Measurements from ENCODE around the gene POLD2.

POLD2 gene

GRCh38 chr7:44086627-44087026 is 36.7 kb downstream of the POLD2 start:
- Histone ChIP-seq H3K36me3 (replicated peaks) (no peaks in the 10 kb centered on the region), H3K27me3 (ENCODE audit: low read depth) (no peaks in the 10 kb centered on the region), H3K4me3 (no peak overlapping the region), H3K4me1 (peaks cover 6% of the 10 kb centered on the region), H3K9me3 (no peaks in the 10 kb centered on the region)
- no peak for DNase-seq (ENCODE audit: low spot score in 2 of 2)
- in situ Hi-C loops (cut with MboI; ENCODE audit: low sequenced_read_pairs): no loop called here

GRCh38 chr7:44085546-44085945 is 37.8 kb downstream of the POLD2 start:
- H3K4me1 ChIP-seq: peaks cover 8% of the 10 kb centered on the region
- in situ Hi-C loops (cut with MboI; ENCODE audit: low sequenced_read_pairs): no loop called here

GRCh38 chr7:44084701-44085100 is 38.6 kb downstream of the POLD2 start:
- Histone ChIP-seq H3K4me1 (peaks cover 8% of the 10 kb centered on the region), H3K36me3 (replicated peaks) (peaks cover 14% of the 10 kb centered on the region), H3K4me3 (no peak overlapping the region), H3K27me3 (ENCODE audit: low read depth) (no peaks in the 10 kb centered on the region), H3K9me3 (no peaks in the 10 kb centered on the region)
- in situ Hi-C loops (cut with MboI; ENCODE audit: low sequenced_read_pairs): no loop called here
- no peak for DNase-seq (ENCODE audit: low spot score in 2 of 2)

More at GRCh38 chr7:44085546-44085945, 37.8 kb downstream of the POLD2 start:
- H3K9me3 ChIP-seq: no peaks in the 10 kb centered on the region
- H3K4me3 ChIP-seq: no peak overlapping the region
- no peak for DNase-seq (ENCODE audit: low spot score in 2 of 2)
- H3K27me3 ChIP-seq (ENCODE audit: low read depth): no peaks in the 10 kb centered on the region
- peaks cover 5% of the 10 kb centered on the region; the same call in 1 of the 2 replicates for H3K36me3 ChIP-seq (replicated peaks)

- in situ Hi-C loops (cut with MboI; ENCODE audit: low sequenced_read_pairs): no loop called here
- DNase-seq (ENCODE audit: low spot score in 2 of 2): no peak
- no peak overlapping the region for H3K4me3 ChIP-seq
- peaks cover 21% of the 10 kb centered on the region for H3K36me3 ChIP-seq (replicated peaks)
- H3K27me3 ChIP-seq (ENCODE audit: low read depth): no peaks in the 10 kb centered on the region
- peaks cover 8% of the 10 kb centered on the region for H3K4me1 ChIP-seq
- H3K9me3 ChIP-seq: no peaks in the 10 kb centered on the region
Observed at GRCh38 chr7:44083796-44084195, 39.6 kb downstream of the POLD2 start.

- H3K27me3 ChIP-seq (ENCODE audit: low read depth): no peaks in the 10 kb centered on the region
- peak; percentile 96 to 98 for DNase-seq (ENCODE audit: low spot score in 2 of 2)
- in situ Hi-C loops (cut with MboI; ENCODE audit: low sequenced_read_pairs): no loop called here
- no peaks in the 10 kb centered on the region for H3K9me3 ChIP-seq
- peaks cover 8% of the 10 kb centered on the region for H3K4me1 ChIP-seq
- H3K4me3 ChIP-seq: peak overlapping the region; percentile 83
- peaks cover 32% of the 10 kb centered on the region for H3K36me3 ChIP-seq (replicated peaks)
Observed at GRCh38 chr7:44082541-44083207, 40.7 kb downstream of the POLD2 start.

- no peak for DNase-seq (ENCODE audit: low spot score in 2 of 2)
- in situ Hi-C loops (cut with MboI; ENCODE audit: low sequenced_read_pairs): no loop called here
- no peaks in the 10 kb centered on the region for H3K27me3 ChIP-seq (ENCODE audit: low read depth)
- peak overlapping the region; percentile 83 for H3K4me3 ChIP-seq
- H3K36me3 ChIP-seq (replicated peaks): peaks cover 43% of the 10 kb centered on the region
- H3K9me3 ChIP-seq: no peaks in the 10 kb centered on the region
- H3K4me1 ChIP-seq: peaks cover 8% of the 10 kb centered on the region
Observed at GRCh38 chr7:44081266-44081748, 42.0 kb downstream of the POLD2 start.

GRCh38 chr7:44080686-44081265 is 42.6 kb downstream of the POLD2 start:
- H3K9me3 ChIP-seq: no peaks in the 10 kb centered on the region
- H3K27me3 ChIP-seq (ENCODE audit: low read depth): no peaks in the 10 kb centered on the region
- DNase-seq (ENCODE audit: low spot score in 2 of 2): no peak
- H3K36me3 ChIP-seq (replicated peaks): peaks cover 48% of the 10 kb centered on the region
- peaks cover 8% of the 10 kb centered on the region for H3K4me1 ChIP-seq
- in situ Hi-C loops (cut with MboI; ENCODE audit: low sequenced_read_pairs): no loop called here
- peak overlapping the region; percentile 83; the same call in 1 of the 2 replicates for H3K4me3 ChIP-seq

- Histone ChIP-seq H3K4me3 (no peak overlapping the region), H3K27me3 (ENCODE audit: low read depth) (no peaks in the 10 kb centered on the region), H3K9me3 (no peaks in the 10 kb centered on the region), H3K4me1 (peaks cover 8% of the 10 kb centered on the region), H3K36me3 (replicated peaks) (peaks cover 49% of the 10 kb centered on the region)
- in situ Hi-C loops (cut with MboI; ENCODE audit: low sequenced_read_pairs): no loop called here
- DNase-seq (ENCODE audit: low spot score in 2 of 2): no peak
Observed at GRCh38 chr7:44080118-44080517, 43.2 kb downstream of the POLD2 start.

- H3K4me3 ChIP-seq: no peak overlapping the region
- H3K4me1 ChIP-seq: peaks cover 8% of the 10 kb centered on the region
- DNase-seq (ENCODE audit: low spot score in 2 of 2): no peak
- no peaks in the 10 kb centered on the region for H3K9me3 ChIP-seq
- in situ Hi-C loops (cut with MboI; ENCODE audit: low sequenced_read_pairs): no loop called here
- H3K36me3 ChIP-seq (replicated peaks): peaks cover 49% of the 10 kb centered on the region
- no peaks in the 10 kb centered on the region for H3K27me3 ChIP-seq (ENCODE audit: low read depth)
Observed at GRCh38 chr7:44079331-44080021, 43.9 kb downstream of the POLD2 start.

- Histone ChIP-seq H3K27me3 (ENCODE audit: low read depth) (no peaks in the 10 kb centered on the region), H3K9me3 (no peaks in the 10 kb centered on the region), H3K36me3 (replicated peaks) (peaks cover 58% of the 10 kb centered on the region), H3K4me1 (peaks cover 8% of the 10 kb centered on the region), H3K4me3 (no peak overlapping the region)
- DNase-seq (ENCODE audit: low spot score in 2 of 2): no peak
- in situ Hi-C loops (cut with MboI; ENCODE audit: low sequenced_read_pairs): no loop called here
Observed at GRCh38 chr7:44078521-44078920, 44.8 kb downstream of the POLD2 start.

GRCh38 chr7:44077681-44078091 is 45.7 kb downstream of the POLD2 start:
- Histone ChIP-seq H3K27me3 (ENCODE audit: low read depth) (no peaks in the 10 kb centered on the region), H3K9me3 (no peaks in the 10 kb centered on the region), H3K4me1 (peaks cover 2% of the 10 kb centered on the region; the same call in 1 of the 2 replicates), H3K36me3 (replicated peaks) (peaks cover 58% of the 10 kb centered on the region), H3K4me3 (no peak overlapping the region)
- in situ Hi-C loops (cut with MboI; ENCODE audit: low sequenced_read_pairs): no loop called here
- no peak for DNase-seq (ENCODE audit: low spot score in 2 of 2)

- Histone ChIP-seq H3K4me3 (no peak overlapping the region), H3K36me3 (replicated peaks) (peaks cover 58% of the 10 kb centered on the region), H3K9me3 (no peaks in the 10 kb centered on the region), H3K27me3 (ENCODE audit: low read depth) (no peaks in the 10 kb centered on the region), H3K4me1 (peaks cover 2% of the 10 kb centered on the region; the same call in 1 of the 2 replicates)
- in situ Hi-C loops (cut with MboI; ENCODE audit: low sequenced_read_pairs): no loop called here
- no peak for DNase-seq (ENCODE audit: low spot score in 2 of 2)
Observed at GRCh38 chr7:44077061-44077460, 46.3 kb downstream of the POLD2 start.

GRCh38 chr7:44076101-44076895 is 47.0 kb downstream of the POLD2 start:
- no peak for DNase-seq (ENCODE audit: low spot score in 2 of 2)
- peaks cover 58% of the 10 kb centered on the region for H3K36me3 ChIP-seq (replicated peaks)
- H3K9me3 ChIP-seq: no peaks in the 10 kb centered on the region
- peaks cover under 1% of the 10 kb centered on the region; the same call in 1 of the 2 replicates for H3K4me1 ChIP-seq
- no peak overlapping the region for H3K4me3 ChIP-seq
- in situ Hi-C loops (cut with MboI; ENCODE audit: low sequenced_read_pairs): no loop called here
- no peaks in the 10 kb centered on the region for H3K27me3 ChIP-seq (ENCODE audit: low read depth)

All from HAP-1 (cell line).